ENCODE data around the gene GINS2. TPM values are rescaled to one million over a fixed set of nuclear protein-coding genes. Genes with fewer than 3 reads are reported as not detected.

Gene GINS2
- polyA plus RNA-seq, 1 experiment: 5.1 TPM

DNA sequence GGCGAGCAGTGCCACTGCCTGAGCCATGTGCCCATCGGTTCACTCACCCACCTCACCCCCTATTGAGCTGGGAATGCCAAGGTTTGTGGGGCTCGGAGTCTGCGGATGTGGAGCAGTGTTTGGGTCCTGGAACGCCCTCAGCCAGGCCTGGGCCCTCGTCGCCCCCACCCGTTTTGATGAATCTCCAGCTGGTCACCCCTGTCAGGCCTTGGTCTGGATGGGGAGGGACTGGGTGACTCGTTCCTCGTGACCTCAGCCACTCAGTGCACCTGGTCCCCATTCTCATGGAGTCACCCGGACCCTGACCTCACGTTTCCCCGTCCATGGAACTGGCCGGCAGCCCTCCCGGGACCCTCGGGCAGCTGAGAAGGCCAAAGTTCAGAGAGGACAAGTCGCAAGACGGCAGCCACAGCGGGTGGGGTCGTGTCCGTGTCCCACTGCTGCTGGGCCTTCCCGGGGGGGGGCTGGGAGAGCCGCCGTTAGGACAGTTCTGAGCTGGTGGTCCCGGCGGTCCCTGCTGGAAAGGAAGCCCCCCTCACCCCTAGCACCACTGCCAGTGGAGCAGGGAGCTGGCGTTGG lies 52.4 kb downstream of the GINS2 start:
- TF ChIP-seq, protein P1, sequence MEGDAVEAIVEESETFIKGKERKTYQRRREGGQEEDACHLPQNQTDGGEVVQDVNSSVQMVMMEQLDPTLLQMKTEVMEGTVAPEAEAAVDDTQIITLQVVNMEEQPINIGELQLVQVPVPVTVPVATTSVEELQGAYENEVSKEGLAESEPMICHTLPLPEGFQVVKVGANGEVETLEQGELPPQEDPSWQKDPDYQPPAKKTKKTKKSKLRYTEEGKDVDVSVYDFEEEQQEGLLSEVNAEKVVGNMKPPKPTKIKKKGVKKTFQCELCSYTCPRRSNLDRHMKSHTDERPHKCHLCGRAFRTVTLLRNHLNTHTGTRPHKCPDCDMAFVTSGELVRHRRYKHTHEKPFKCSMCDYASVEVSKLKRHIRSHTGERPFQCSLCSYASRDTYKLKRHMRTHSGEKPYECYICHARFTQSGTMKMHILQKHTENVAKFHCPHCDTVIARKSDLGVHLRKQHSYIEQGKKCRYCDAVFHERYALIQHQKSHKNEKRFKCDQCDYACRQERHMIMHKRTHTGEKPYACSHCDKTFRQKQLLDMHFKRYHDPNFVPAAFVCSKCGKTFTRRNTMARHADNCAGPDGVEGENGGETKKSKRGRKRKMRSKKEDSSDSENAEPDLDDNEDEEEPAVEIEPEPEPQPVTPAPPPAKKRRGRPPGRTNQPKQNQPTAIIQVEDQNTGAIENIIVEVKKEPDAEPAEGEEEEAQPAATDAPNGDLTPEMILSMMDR (IDR thresholded peaks at IDR 0.05; ENCODE audit: low read depth, low read length): no peak
- CTCF ChIA-PET: interaction anchor here (2.5 kb wide), 1 partner anchor 20 kb away, joined by 12 read pairs; no protein-coding TSS in a partner anchor
- H3K4me3 ChIP-seq (ENCODE audit: low read depth, low read length): no peak overlapping the region
- DNase-seq (ENCODE audit: low read depth, low spot score): no peak
- POLR2A ChIA-PET: no interaction called here
- no peaks in the 10 kb centered on the region; the same call in 1 of the 2 replicates for H3K9me3 ChIP-seq (ENCODE audit: control insufficient read depth, insufficient read depth, low read length)
- no peaks in the 10 kb centered on the region for H3K27me3 ChIP-seq (ENCODE audit: control insufficient read depth, insufficient read depth, low read length)
- H3K27ac ChIP-seq (ENCODE audit: low read depth, low read length): no peak overlapping the region

DNA sequence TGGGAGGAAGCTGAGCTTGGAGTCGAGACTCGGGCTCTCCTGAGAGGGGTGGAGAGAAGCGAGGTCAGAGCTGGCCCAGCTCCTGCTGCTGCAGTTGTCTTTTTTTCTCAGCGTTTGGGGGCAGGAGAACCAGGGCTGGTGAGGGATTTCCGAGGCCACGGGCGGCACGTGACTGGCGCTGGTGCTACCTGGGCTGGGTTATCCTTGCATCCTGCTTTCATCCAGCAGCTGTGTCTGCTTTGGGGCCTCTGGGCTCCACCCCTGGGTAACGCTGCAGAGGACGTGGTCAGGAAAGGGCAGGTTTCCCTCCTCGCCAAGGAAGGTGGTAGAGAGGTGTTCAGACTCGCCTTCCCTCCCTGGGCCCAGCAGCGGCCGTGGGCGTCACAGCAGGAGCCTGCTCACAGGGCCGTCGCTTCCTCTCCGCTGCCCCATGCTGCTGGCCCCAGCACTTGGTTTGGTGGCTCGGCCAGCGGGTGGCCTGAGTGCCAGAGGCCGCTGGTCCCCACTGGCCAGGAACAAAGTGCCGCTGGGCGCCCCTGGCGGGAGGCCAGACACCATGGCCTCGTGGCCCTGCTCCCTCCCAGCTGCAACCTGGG lies 53.1 kb downstream of the GINS2 start:
- no peaks in the 10 kb centered on the region; the same call in 1 of the 2 replicates for H3K9me3 ChIP-seq (ENCODE audit: control insufficient read depth, insufficient read depth, low read length)
- H3K4me3 ChIP-seq (ENCODE audit: low read depth, low read length): no peak overlapping the region
- CTCF ChIA-PET: interaction anchor here (2.5 kb wide), 1 partner anchor 20 kb away, joined by 12 read pairs; no protein-coding TSS in a partner anchor
- DNase-seq (ENCODE audit: low read depth, low spot score): no peak
- TF ChIP-seq, protein P1 (IDR thresholded peaks at IDR 0.05; ENCODE audit: low read depth, low read length): no peak
- POLR2A ChIA-PET: no interaction called here
- no peak overlapping the region for H3K27ac ChIP-seq (ENCODE audit: low read depth, low read length)
- no peaks in the 10 kb centered on the region for H3K27me3 ChIP-seq (ENCODE audit: control insufficient read depth, insufficient read depth, low read length)

DNA sequence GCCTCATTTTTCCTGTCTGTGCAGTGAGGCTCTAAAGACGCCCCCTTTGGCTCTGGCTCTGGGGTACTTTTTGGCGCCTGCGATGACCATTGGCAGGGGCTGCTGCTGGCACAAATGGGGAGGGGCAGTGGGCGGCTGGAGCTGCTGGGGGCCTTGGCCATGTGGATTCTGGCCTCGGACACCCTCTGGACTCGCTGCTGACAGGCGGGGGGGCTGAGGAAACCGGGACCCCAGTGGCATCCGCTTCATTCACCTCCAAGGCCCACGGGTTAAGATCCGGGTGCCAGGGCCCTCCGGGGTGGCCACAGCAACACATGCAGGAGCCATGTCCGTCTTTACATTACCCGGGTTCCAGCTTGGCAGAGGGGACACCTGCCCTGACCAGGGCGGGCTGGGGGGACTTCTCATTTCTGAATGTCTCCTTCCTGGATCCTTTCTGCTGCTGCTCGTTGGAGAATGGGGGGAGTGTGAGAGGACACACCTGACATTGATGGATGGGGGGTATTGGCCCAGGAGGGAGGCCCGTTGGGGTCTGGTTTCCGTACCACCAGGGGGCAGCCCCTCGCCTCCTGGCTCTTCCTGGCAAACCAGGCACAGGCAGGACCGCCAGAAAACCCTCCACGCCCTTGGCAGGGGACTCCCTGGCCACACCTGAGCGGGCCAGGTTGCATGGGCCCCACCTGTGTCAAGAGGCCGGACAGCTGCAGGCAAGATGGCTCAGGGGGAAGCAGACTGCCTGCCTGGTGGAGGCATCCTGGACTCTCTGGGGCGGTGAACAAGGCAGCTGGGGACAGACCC lies 53.8 kb downstream of the GINS2 start:
- no peak for DNase-seq (ENCODE audit: low read depth, low spot score)
- H3K9me3 ChIP-seq (ENCODE audit: control insufficient read depth, insufficient read depth, low read length): peaks cover 2% of the 10 kb centered on the region
- TF ChIP-seq, protein P1 (IDR thresholded peaks at IDR 0.05; ENCODE audit: low read depth, low read length): peak; percentile 17; the same call in 1 of the 2 replicates
- no peak overlapping the region for H3K4me3 ChIP-seq (ENCODE audit: low read depth, low read length)
- CTCF ChIA-PET: interaction anchor here (0.6 kb wide), 1 partner anchor 23 kb away, joined by 3 read pairs; no protein-coding TSS in a partner anchor
- no peak overlapping the region for H3K27ac ChIP-seq (ENCODE audit: low read depth, low read length)
- no peaks in the 10 kb centered on the region for H3K27me3 ChIP-seq (ENCODE audit: control insufficient read depth, insufficient read depth, low read length)
- POLR2A ChIA-PET: no interaction called here

DNA sequence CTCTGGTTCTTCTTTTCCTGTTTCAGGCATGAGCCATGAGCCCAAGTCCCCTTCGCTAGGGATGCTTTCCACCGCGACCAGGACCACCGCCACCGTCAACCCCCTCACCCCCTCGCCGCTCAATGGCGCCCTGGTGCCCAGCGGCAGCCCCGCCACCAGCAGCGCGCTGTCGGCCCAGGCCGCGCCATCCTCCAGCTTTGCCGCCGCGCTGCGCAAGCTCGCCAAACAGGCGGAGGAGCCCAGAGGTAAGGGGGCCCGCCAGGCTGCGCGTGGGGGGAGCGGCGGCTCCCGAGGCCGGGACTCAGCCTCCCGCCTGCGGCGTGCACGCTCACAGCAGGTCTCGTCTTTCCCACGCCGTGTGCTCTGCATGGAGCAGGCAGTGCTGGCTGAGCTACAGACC lies 54.9 kb downstream of the GINS2 start:
- CTCF ChIA-PET: interaction anchor here (0.6 kb wide), 1 partner anchor 22 kb away, joined by 3 read pairs; no protein-coding TSS in a partner anchor

More for the DNA sequence above, 54.9 kb downstream of the GINS2 start:
- Histone ChIP-seq H3K27me3 (ENCODE audit: control insufficient read depth, insufficient read depth, low read length) (no peaks in the 10 kb centered on the region), H3K9me3 (ENCODE audit: control insufficient read depth, insufficient read depth, low read length) (peaks cover 13% of the 10 kb centered on the region), H3K27ac (ENCODE audit: low read depth, low read length) (no peak overlapping the region), H3K4me3 (ENCODE audit: low read depth, low read length) (no peak overlapping the region)
- TF ChIP-seq, protein P1 (IDR thresholded peaks at IDR 0.05; ENCODE audit: low read depth, low read length): no peak
- DNase-seq (ENCODE audit: low read depth, low spot score): no peak
- POLR2A ChIA-PET: no interaction called here
